Measurements from ENCODE around the gene NRBF2.

GRCh38 chr10:63084690-63085382 is 48.3 kb upstream of the NRBF2 start:
- no peak for TF ChIP-seq EP300 (IDR thresholded peaks at IDR 0.05; ENCODE audit: low read length)
- TF ChIP-seq PATZ1 (CRISPR knock-in tag; IDR thresholded peaks at IDR 0.05; ENCODE audit: borderline replicate concordance), result no peak
- no peak for TF ChIP-seq FOXJ3 (CRISPR knock-in tag; IDR thresholded peaks at IDR 0.05)
- no peak for TF ChIP-seq CTCF (IDR thresholded peaks at IDR 0.05 in 2 of 3, conservative IDR thresholded peaks at IDR 0.05 in 1 of 3; ENCODE audit: insufficient read depth in 2 of 3, low read depth in 1 of 3, low read length in 3 of 3)
- TF ChIP-seq FOS (IDR thresholded peaks at IDR 0.05; ENCODE audit: extremely low read depth, insufficient read length), result no peak
- no peak for TF ChIP-seq XRCC3 (IDR thresholded peaks at IDR 0.05)
- no peak for TF ChIP-seq HDAC6 (IDR thresholded peaks at IDR 0.05; ENCODE audit: low read depth, low read length)
- no peak; the same call in 1 of the 2 replicates for TF ChIP-seq FOSL1 (tag; conservative IDR thresholded peaks at IDR 0.05)
